ENCODE measurements around the gene CADM1.

- TF ChIP-seq CTCF (IDR thresholded peaks at IDR 0.05), result no peak
- TF ChIP-seq EP300 (IDR thresholded peaks at IDR 0.05), result no peak
- no peak for TF ChIP-seq POLR2A (IDR thresholded peaks at IDR 0.05)
- TF ChIP-seq POLR2AphosphoS5 (IDR thresholded peaks at IDR 0.05), result no peak
These were observed 320.4 kb downstream of the CADM1 start for GRCh38 chr11:115183830-115184229.

Measured in stomach (tissue), 4 donors.